ENCODE results near the gene KRT33B. TPM values are rescaled to one million over a fixed set of nuclear protein-coding genes. Genes with fewer than 3 reads are reported as not detected.

The KRT33B gene
- not detected for total RNA-seq

GRCh38 chr17:41369713-41370112 is at the start of gene KRT33B:
Gene KRT33B, minus strand, starts transcription at chr17:41369813. Its CDS starts 63 bp downstream, at chr17:41369750.
- DNase-seq (ENCODE audit: low spot score in 2 of 2): no peak
- TF ChIP-seq CTCF (IDR thresholded peaks at IDR 0.05): no peak
- Histone ChIP-seq H3K27ac (no peak within 1 kb of the TSS), H3K36me3 (no peaks in the 10 kb centered on the region), H3K27me3 (no peaks in the 10 kb centered on the region), H3K4me3 (no peak within 1 kb of the TSS), H3K4me1 (no peaks in the 10 kb centered on the region), H3K9me3 (no peaks in the 10 kb centered on the region)
- intact Hi-C loops (cut with DNase I; ENCODE audit: low total_unique reads): no loop called here

- Histone ChIP-seq H3K27ac (peak overlapping the region; percentile 54 to 68), H3K9me3 (no peaks in the 10 kb centered on the region), H3K4me1 (peaks cover 0 to 9% of the 10 kb centered on the region in 2 donors), H3K4me3 (no peak overlapping the region), H3K36me3 (no peaks in the 10 kb centered on the region), H3K27me3 (no peaks in the 10 kb centered on the region)
- intact Hi-C loops (cut with DNase I; ENCODE audit: low total_unique reads): no loop called here
- peak in 1 of 2 donors; percentile 39 for DNase-seq (ENCODE audit: low spot score in 2 of 2)
- TF ChIP-seq POLR2A (IDR thresholded peaks at IDR 0.05): no peak
- TF ChIP-seq POLR2AphosphoS5 (IDR thresholded peaks at IDR 0.05): no peak
- no peak for TF ChIP-seq CTCF (IDR thresholded peaks at IDR 0.05)
Observed at GRCh38 chr17:41418116-41418860, 48.7 kb upstream of the KRT33B start.

GRCh38 chr17:41417576-41418015 is 48.0 kb upstream of the KRT33B start:
- H3K4me1 ChIP-seq: peaks cover 0 to 9% of the 10 kb centered on the region in 2 donors
- peak in 1 of 3 donors; percentile 19 for TF ChIP-seq CTCF (IDR thresholded peaks at IDR 0.05)
- TF ChIP-seq POLR2AphosphoS5 (IDR thresholded peaks at IDR 0.05): no peak
- no peak for TF ChIP-seq POLR2A (IDR thresholded peaks at IDR 0.05)
- intact Hi-C loops (cut with DNase I; ENCODE audit: low total_unique reads): no loop called here
- DNase-seq (ENCODE audit: low spot score in 2 of 2): no peak
- H3K9me3 ChIP-seq: no peaks in the 10 kb centered on the region
- H3K36me3 ChIP-seq: no peaks in the 10 kb centered on the region
- no peak overlapping the region for H3K4me3 ChIP-seq
- peak overlapping the region; percentile 54 to 57 for H3K27ac ChIP-seq
- H3K27me3 ChIP-seq: no peaks in the 10 kb centered on the region

- H3K4me1 ChIP-seq: peaks cover 0 to 9% of the 10 kb centered on the region in 2 donors
- intact Hi-C loops (cut with DNase I; ENCODE audit: low total_unique reads): no loop called here
- H3K27ac ChIP-seq: peak overlapping the region; percentile 54 to 57
- DNase-seq (ENCODE audit: low spot score in 2 of 2): no peak
- H3K36me3 ChIP-seq: no peaks in the 10 kb centered on the region
- no peak overlapping the region for H3K4me3 ChIP-seq
- no peak for TF ChIP-seq CTCF (IDR thresholded peaks at IDR 0.05)
- TF ChIP-seq POLR2AphosphoS5 (IDR thresholded peaks at IDR 0.05): no peak
- TF ChIP-seq POLR2A (IDR thresholded peaks at IDR 0.05): no peak
- no peaks in the 10 kb centered on the region for H3K27me3 ChIP-seq
- no peaks in the 10 kb centered on the region for H3K9me3 ChIP-seq
Observed at GRCh38 chr17:41417127-41417526, 47.5 kb upstream of the KRT33B start.

GRCh38 chr17:41416479-41416878 is 46.9 kb upstream of the KRT33B start:
- H3K27ac ChIP-seq: peak overlapping the region; percentile 19 to 32
- intact Hi-C loops (cut with DNase I; ENCODE audit: low total_unique reads): no loop called here
- no peak for TF ChIP-seq CTCF (IDR thresholded peaks at IDR 0.05)
- TF ChIP-seq POLR2AphosphoS5 (IDR thresholded peaks at IDR 0.05): no peak
- no peak for TF ChIP-seq POLR2A (IDR thresholded peaks at IDR 0.05)

More at GRCh38 chr17:41416479-41416878, 46.9 kb upstream of the KRT33B start:
- no peaks in the 10 kb centered on the region for H3K36me3 ChIP-seq
- no peaks in the 10 kb centered on the region for H3K9me3 ChIP-seq
- no peak overlapping the region for H3K4me3 ChIP-seq
- no peaks in the 10 kb centered on the region for H3K27me3 ChIP-seq
- no peak for DNase-seq (ENCODE audit: low spot score in 2 of 2)
- H3K4me1 ChIP-seq: peaks cover 0 to 9% of the 10 kb centered on the region in 2 donors
